ENCODE results near the gene PER3.

PER3 gene

GRCh38 chr1:7783826-7784491, at the start of gene PER3:
Gene PER3, plus strand, starts transcription at chr1:7784291. Its CDS starts 587 bp downstream, at chr1:7784878.
- peak; percentile 92 for DNase-seq

- DNase-seq, result no peak
These were observed 46.0 kb upstream of the PER3 start for GRCh38 chr1:7738044-7738443.

GRCh38 chr1:7743346-7743745, 40.7 kb upstream of the PER3 start:
- no peak for DNase-seq

GRCh38 chr1:7744882-7745281, 39.2 kb upstream of the PER3 start:
- no peak for DNase-seq

- no peak for DNase-seq
These were observed 38.3 kb upstream of the PER3 start for GRCh38 chr1:7745783-7746182.

GRCh38 chr1:7747605-7748004, 36.5 kb upstream of the PER3 start:
- DNase-seq, result no peak

- no peak for DNase-seq
These were observed 35.0 kb upstream of the PER3 start for GRCh38 chr1:7749126-7749525.

- DNase-seq, result no peak
These were observed 32.9 kb upstream of the PER3 start for GRCh38 chr1:7751174-7751573.

GRCh38 chr1:7752512-7753417, 31.3 kb upstream of the PER3 start:
- peak; percentile 28 for DNase-seq

- DNase-seq, result peak; percentile 29
These were observed 30.4 kb upstream of the PER3 start for GRCh38 chr1:7753641-7754040.

GRCh38 chr1:7754234-7754633, 29.9 kb upstream of the PER3 start:
- DNase-seq, result no peak

GRCh38 chr1:7755448-7755847, 28.6 kb upstream of the PER3 start:
- peak; percentile 12 for DNase-seq

- no peak for DNase-seq
These were observed 23.8 kb upstream of the PER3 start for GRCh38 chr1:7760245-7760644.

GRCh38 chr1:7761103-7761502, 23.0 kb upstream of the PER3 start:
- DNase-seq, result no peak

- no peak for DNase-seq
These were observed 16.9 kb upstream of the PER3 start for GRCh38 chr1:7767176-7767575.

GRCh38 chr1:7768583-7768982, 15.5 kb upstream of the PER3 start:
- DNase-seq, result no peak

- DNase-seq, result no peak
These were observed 14.2 kb upstream of the PER3 start for GRCh38 chr1:7769673-7770412.

- peak; percentile 54 for DNase-seq
These were observed 13.5 kb upstream of the PER3 start for GRCh38 chr1:7770669-7770996.

GRCh38 chr1:7770997-7771822, 12.9 kb upstream of the PER3 start, which contains the start of gene VAMP3:
Gene VAMP3, plus strand, starts transcription at chr1:7771296. Its CDS starts 88 bp downstream, at chr1:7771384.
- DNase-seq, result peak; percentile 69

- DNase-seq, result no peak
These were observed 12.2 kb upstream of the PER3 start for GRCh38 chr1:7771823-7772299.

GRCh38 chr1:7777591-7777990, 6.5 kb upstream of the PER3 start:
- DNase-seq, result no peak

GRCh38 chr1:7778133-7778628, 5.9 kb upstream of the PER3 start:
- DNase-seq, result no peak
